GM19455 (cell line): ENCODE results near the gene AAMDC.

Experiments used
- ATAC-seq: cut with Tn5 transposase; IDR thresholded peaks from one replicate; pipeline ENCODE4 v1.9.1; 2021; ENCODE audit not compliant: unreplicated experiment

The AAMDC gene

DNA sequence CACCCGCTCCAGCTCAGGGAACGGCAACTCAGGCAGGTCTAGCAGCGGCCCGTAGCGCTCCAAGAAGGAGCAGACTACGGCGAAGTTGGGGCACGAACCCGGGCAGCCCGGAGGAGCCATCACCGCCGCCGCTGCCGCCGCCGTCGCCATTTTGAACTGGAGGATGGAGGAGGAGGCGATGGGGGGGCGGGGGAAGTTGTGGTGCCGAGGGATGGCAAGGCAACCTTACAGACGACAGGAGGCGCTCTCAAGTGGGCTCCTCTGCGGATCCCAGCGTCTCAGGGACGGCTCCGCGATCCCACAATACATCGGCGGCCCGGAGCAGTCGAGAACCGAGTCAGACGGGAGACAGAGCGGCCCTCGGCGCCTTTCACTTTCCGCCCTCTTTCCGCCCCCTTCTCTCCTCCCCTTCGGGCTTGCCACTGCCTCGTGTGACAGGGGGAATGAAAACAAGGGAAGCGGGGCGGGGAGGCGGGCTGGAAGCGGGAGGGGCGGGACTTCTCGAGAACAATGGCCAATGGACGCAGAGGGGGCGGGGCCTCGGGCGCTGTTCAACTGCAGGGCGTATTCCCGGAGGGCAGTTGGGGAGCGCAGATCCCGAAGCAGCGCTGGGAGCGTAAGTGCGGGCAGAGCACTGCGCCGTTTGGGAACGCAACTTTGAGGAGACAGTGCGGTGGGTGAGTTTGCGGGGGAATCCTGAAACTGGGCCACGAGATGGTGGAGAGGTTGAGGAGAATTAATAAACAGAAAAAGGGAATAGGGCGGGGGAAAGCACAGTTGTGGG lies at the start of gene AAMDC, which contains the start of gene RSF1:
AAMDC (plus strand) TSS at position 580 of the 784 bp plus-strand sequence. CDS start 21,353 bp downstream, outside the sequence.
RSF1 (minus strand) TSS at position 158 of the 784 bp plus-strand sequence; CDS start at position 150, 8 bp downstream.
- peak; percentile 84 for ATAC-seq

DNA sequence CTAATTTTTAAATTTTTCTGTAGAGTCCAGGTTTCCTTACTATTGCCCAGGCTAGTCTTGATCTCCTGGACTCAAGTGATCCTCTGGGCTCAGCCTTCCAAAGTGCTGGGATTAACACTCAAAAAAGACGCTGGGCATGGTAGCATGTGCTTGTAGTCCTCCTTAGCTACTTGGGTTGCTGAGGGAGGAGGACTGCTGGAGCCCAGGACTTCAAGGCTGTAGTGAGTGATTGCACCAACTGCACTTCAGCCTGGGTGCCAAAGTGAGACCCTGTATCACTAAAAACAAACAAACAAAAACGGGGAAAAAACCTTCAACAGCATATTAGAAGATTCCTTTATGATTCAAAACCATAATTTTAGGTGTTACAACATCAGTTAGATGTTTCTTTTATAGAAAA lies 45.0 kb upstream of the AAMDC start:
- ATAC-seq: no peak

DNA sequence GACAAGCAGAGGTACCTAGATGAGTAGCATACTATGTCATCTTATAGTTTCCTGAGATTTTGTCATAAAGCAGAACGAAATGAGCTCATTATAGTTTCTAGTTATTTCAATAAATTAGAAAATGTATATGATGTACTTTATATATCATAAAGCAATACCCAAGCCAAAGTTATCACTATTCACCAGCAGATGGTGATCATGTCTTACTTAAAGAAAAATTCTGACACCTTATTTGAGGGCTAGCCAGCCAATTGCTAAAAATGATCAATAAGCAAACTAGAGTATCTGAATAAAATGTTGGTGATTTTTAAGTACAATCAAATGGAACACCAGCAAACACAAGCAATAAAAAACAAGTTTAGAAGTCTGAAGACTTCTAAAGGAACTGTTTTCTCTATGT lies 44.5 kb upstream of the AAMDC start:
- ATAC-seq: no peak

DNA sequence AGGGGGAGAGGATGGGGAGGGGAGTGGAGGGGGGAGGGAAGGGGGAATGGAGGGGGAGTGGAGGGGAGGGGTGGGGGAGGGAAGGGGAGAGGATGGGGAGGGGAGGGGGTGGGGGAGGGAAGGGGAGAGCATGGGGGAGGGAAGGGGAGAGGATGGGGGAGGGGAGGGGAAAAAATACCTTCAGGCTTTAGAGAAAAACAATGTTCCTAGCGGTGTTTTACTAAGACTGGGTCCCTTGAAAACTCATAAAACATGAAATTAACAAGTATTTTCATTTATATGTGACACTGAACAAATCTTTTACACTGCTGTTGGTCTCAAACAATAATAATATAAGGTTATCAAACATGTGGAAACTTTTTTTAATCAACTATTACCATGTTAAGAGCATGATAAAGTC lies 42.8 kb upstream of the AAMDC start:
- no peak for ATAC-seq

DNA sequence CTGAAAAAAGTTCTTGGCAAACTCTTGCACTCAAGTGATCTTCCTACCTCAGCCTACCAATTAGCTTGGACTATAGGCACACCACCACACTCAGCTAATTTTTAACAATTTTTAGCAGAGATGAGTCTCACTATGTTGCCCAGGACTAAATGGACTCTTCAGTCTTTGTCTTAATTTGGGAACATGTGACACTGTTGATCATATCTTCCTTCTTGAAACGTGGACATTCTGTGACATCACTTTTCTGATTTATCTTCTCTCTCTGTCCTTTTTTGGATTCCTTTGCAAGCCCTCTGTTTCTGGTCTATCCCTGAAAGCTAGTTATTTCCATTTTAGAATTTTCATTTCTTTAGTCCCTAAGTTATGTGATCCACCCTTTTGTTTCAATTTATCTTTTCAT lies 42.4 kb upstream of the AAMDC start:
- ATAC-seq: no peak

DNA sequence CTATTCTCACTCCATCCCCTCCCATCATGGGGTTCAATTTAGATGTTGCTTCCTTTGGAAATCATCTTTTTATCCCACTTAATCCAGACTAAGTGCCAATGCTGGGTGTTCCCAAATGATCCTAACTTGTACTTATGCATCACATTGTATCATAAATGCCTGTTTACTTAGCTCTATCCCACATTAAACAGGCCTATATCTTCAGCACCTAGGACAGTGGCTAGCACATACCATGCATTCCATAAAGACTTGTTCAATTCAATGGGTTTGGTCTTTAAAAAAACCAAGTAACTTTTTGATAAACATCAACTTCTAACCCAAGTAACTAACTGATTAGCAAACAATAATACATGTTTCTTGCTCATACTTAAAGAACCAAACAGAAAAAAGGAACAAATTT lies 41.0 kb upstream of the AAMDC start:
- ATAC-seq: no peak

DNA sequence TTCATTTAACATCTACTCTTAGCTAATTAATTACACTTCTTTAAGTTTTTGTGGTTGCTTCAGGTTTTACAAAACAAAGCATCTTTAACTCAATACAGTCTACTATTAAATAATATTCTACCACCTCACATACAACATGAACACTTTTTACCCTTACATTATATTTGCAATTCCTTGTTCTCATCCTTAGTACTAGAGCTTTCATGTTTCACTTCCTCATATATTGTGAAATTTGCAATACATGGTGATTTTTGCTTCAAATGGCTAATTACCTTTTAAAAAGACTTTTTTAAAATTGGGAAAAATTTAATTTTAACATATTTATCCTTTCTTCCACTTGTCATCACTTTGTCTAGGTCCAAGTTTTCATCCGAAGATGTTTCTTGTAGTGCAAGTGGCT lies 37.9 kb upstream of the AAMDC start:
- no peak for ATAC-seq

DNA sequence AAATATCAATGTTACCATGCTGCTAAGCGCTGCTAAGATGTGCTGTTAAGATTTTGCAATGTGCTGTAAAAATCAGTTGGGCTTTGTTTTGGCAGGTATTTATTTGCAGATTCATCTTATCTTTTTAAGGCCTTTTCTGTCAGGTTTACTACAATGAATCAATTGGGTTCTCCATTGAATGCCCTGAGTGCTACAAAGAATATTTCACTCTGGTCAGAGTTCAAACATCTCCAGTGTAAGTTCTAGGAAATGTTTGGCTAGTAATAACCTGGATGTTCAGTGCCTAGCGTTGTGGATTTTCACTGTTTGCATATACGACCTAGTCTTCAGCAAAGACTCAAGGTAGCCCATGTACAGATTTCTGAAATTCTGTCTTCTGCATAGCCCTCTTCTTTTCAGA lies 36.4 kb upstream of the AAMDC start:
- no peak for ATAC-seq

DNA sequence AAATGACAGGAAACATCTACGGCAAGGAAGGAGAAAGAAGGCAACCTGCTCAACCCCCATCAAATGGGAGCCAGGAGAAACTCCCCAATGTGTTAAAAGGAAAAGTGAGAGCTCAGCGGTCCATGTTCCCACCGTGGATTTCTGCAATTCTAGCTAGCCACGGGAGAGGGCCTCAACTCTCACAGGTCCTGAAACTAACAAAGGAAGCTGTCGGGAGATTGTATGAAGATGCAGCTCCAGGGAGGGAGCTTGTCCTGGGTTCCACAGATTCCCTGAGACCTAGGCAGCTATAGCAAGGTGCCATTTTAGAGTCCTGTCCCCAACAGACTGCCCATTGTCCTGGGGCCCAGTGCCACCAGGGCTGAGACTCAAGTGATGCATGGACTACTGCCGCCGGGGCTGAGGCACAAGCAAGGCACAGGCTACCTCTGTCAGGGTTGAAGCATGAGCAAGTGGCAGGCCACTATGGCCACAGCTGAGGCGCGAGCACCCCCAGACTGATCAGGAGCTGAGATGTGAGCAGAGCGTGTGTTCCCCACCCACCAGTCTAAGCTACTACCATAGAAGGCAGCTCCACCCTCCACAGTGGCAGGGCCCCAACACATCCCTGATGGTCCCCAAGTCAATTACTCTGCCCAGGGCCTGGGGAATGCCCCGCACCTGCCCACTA lies 31.7 kb upstream of the AAMDC start:
- ATAC-seq: no peak

DNA sequence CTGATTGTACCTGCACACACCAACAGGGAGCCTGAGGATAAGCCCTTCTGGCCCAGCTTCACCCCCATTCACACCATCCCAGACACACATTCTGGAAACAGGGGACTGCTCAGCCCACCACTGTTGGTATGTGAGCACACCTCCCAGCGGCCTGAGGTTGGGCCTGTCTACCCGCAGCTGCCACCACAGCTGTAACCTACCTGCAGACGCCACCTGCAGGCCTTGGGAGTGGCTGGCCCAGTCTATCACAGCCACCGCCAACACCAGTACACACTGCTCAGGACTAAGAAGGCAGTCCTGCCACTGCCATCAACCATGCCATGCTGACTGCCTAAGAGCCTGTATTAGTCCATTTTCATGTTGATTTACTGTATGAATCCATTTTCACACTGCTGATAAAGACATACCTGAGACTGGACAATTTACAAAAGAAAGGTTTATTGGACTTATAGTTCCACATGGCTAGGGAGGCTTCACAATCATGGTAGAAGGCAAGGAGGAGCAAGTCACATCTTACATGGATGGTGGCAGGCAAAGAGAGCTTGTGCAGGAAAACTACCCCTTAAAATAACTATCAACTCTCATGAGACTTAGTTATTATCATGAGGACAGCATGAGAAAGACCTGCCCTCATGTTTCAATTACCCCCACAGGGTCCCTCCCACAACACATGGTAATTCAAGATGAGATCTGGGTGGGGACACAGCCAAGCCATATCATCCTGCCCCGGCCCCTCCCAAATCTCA lies 31.0 kb upstream of the AAMDC start:
- no peak for ATAC-seq

DNA sequence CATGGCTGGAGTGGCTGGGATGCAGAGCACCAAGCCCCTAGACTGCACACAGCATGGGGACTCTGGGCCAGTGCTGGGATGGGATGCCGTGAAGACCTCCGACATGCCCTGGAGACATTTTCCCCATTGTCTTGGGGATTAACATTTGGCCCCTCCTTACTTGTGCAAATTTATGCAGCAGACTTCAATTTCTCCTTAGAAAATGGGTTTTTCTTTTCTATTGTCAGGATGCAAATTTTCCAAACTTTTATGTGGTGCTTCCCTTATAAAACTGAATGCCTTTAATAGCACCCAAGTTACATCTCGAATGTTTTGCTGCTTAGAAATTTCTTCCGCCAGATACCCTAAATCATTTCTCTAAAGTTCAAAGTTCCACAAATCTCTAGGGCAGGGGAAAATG lies 29.6 kb upstream of the AAMDC start:
- no peak for ATAC-seq

DNA sequence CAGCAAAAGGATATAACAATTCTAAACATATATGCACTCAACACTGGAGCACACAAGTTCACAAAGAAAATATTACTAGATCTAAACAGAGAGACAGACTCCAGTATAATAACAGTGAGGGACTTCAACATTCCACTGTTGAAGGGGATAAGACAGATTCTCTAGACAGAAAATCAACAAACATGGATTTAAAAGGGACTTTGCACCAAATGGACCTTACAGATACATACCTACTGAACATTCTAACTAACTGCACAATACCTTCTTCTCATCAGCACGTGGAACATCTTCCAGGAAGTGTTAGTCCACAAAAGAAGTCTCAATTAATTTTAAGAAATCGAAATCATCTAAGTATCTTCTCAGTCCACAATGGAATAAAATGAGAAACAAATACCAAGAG lies 27.0 kb upstream of the AAMDC start:
- no peak for ATAC-seq

DNA sequence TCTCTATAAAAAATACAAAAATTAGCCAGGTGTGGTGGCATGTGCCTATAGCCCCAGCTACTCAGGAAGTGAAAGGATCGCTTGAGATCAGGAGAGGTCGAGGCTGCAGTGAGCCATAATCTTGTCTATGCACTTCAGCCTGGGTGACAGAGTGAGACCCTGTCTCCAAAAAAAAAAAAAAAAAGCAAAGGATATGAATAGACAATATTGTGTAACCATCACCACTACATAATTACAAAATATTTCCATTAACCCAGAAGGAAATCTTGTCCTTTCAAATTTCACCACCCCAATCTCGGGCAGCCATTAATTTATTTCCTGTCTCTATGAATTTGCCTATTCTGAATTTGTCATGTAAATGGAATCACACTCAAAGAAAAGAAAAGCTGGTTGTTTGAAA lies 21.6 kb upstream of the AAMDC start:
- ATAC-seq: no peak

DNA sequence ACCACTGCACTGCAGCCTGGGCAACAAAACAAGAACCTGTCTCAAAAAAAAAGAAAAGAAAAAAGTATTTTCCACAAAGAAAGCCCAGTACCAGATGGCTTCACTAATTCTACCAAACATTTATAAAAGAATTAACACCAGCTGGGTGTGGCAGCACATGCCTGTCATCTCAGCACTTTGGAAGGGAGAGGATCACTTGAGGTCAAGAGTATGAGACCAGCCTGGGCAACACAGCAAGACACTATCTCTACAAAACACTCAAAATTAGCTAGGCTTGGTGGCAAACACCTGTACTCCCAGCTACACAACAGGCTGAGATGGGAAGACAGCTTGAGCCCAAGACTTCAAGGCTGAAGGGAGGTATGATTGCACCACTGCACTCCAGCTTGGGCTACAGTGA lies 20.5 kb upstream of the AAMDC start:
- no peak for ATAC-seq

DNA sequence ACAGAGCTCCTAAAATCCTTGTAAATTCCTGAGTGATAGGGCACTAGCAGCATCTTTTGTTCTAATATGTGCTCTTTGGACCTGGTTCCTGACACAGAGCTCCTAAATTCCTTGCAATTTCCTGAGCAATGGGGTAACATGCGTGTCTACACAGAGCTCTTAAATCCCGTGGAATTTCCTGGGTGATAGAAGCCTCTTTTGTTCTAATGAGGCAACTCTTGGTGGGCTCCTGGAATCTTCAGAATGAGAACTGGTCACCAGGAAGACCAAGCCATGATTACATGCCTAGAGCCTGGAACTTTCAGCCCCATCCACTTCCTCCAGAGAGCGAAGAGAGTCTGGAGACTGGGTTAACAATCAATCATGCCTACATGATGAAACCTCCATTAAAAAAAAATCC lies 19.5 kb upstream of the AAMDC start:
- ATAC-seq: no peak

DNA sequence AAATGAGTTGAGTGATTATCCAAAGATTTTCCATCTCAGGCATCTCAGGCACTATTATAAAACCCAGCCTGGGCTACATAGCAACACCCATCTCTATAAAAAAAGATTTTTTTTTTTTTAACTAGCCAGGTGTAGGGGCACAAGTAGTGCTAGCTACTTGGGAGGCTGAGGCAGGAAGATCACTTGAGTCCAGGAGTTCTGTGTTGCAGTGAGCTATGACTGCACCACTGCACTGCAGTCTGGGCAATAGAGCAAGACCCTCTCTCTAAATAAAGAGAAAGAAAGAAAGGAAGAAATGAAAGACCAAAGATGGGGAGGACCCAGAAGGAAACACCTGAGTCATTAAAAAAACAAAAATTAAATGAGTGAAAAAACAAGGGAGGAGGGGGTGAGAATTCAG lies 14.5 kb upstream of the AAMDC start:
- no peak for ATAC-seq

DNA sequence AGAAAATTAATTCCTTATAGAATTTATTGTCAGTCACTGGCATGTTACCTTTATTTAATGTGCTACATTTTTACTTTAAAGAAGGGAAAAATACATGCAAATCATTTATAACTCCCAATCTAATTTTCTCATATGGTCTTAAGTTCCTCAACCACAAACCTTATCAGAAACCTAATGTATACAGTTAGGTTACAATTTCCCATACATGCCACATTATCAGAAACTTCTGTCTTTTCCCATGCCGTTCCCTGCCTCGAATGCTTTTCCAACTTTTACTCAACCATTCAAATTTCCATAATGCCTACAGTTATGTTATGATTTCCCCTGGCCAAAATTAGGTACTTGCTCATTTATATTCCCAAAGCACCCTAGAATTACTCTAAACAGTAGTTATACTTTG lies 14.0 kb upstream of the AAMDC start:
- ATAC-seq: no peak

DNA sequence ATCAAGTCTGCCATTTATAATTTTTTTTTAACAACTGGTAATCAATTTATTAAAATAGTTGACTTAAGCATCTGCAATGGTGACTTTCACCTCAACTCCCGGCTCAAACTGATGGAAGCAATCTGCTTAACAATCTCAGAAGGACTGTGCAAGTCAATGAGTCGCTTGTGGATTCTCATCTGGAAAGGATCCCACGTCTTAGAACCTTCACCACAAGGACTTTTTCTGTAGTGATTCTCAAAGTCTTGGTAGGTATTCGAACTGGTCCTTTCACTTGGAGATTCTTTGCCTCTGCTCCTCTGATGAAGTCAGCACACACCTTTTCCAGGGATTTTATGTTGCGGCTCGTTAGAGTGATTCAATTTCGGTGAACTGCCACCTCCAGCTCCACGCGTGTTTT lies 7.7 kb upstream of the AAMDC start:
- no peak for ATAC-seq

DNA sequence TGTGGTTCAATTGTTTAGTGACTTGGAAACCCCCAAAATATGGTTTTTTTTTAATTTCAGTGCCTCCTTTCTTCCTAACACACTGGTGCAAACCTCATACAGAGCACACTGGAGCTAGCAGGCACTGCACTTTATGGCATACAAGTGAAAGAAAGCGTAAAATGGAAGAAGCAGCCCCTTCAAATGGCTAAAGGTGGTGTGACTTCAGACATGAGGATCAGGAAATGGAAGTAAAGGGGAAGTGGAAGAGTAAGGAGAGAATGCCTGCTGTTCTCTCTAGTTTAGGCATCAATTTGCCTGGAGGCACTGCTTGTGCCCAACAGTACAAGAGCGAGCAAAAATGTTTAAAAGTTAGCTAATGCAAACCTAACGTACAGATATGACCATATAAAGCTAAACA lies 6.1 kb upstream of the AAMDC start:
- ATAC-seq: no peak

DNA sequence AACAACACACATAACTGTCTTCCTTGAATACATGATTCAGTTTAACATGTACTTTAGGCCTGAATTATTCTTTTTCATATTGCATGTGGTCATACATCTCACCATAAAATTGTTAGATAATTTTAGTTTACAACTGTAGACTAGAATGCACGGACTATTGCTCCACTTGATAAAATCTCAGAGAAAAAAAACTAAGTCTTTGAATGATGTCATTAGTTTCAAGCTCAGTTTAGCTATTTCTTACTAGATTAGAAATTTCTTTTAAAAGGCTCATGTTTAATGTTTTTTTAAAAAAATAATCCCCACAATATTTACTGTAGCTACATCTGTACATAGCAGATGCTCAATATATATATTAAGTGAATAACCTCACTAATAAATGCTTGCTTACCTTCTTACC lies 5.5 kb upstream of the AAMDC start:
- no peak for ATAC-seq

DNA sequence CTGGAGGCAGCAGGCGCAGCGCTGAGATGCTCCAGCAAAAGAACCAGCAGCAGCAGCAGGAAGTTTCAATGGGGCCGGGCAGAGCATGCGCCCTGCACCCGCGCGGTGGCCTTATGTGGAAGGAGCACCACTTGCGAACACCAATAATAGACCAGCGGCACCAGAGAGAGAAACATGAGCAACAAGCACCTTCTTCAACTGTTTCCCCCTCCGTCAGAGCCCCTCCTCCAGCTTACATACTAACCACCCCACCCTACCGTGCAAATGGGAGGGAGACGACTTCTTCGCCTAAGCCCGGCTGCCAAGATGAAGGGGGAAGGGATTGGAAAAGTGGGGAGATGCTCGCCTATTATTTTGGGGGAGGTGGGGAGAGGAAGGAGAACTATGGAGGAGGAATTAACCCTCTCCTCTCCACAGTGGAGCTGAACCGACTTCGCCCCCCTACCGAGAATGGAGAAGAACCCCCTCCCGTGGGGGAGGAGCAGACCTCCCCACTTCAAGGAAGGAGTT lies 1.5 kb upstream of the AAMDC start:
- ATAC-seq: peak; percentile 47
